GM18520 (cell line): ENCODE measurements around the gene CYP1A2.
"Not testable (repeated sequence)": the region's sequence is repeated elsewhere in the genome, so short reads cannot be mapped to it uniquely, and the experiment has no call there.

ENCODE experiments used
- ATAC-seq: cut with Tn5 transposase; IDR thresholded peaks from one replicate; pipeline ENCODE4 v1.9.1; 2021; ENCODE audit not compliant: unreplicated experiment

CYP1A2 gene, protein sequence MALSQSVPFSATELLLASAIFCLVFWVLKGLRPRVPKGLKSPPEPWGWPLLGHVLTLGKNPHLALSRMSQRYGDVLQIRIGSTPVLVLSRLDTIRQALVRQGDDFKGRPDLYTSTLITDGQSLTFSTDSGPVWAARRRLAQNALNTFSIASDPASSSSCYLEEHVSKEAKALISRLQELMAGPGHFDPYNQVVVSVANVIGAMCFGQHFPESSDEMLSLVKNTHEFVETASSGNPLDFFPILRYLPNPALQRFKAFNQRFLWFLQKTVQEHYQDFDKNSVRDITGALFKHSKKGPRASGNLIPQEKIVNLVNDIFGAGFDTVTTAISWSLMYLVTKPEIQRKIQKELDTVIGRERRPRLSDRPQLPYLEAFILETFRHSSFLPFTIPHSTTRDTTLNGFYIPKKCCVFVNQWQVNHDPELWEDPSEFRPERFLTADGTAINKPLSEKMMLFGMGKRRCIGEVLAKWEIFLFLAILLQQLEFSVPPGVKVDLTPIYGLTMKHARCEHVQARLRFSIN

DNA sequence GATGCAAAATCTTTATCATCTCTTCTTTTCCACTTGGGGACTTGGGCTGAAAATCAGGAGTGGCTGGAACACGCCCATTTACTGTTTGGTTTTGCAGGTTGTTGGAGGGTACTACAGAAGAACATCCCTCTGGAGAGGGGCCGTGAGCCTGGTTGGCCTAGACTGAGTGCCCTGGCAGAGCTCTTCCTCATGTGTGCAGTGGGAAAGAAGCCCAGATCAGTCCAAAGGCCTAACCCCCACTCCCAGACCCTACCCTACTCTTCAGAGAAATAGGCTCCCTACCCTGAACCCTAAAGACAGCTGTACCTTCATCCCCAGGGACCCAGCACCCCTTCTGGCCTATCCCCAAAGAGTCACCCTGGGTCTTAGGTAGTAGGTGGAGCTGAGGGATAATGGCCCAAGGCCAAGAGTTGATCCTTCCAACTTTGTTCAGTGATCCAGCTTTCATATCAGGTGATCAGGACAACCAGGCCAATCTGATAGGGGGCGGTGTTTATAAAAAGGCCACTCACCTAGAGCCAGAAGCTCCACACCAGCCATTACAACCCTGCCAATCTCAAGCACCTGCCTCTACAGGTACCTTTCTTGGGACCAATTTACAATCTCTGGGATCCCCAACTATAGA, at the start of gene CYP1A2:
TSS of gene CYP1A2 (plus strand) at position 524 of the 625 bp plus-strand sequence. CDS start 894 bp downstream, outside the sequence.
- ATAC-seq = no peak

DNA sequence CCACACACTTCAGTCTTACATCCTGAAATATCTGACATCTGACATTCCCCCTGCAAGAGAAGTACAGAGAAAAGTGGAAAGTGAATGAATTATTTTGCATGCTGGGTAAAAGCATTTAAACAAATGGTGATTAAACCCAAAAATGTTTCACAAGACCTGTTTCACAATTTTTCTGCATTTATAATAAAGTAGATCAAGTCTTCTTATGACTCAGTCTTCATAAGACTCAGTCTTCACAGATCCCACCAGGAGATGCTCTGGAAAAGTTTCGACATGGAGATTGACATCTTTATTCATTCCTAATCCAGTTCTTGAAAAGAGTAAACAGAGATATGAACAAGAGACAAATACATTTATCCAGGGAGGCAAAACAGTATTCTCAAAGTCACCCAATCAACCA, 39.6 kb upstream of the CYP1A2 start:
- no peak for ATAC-seq

DNA sequence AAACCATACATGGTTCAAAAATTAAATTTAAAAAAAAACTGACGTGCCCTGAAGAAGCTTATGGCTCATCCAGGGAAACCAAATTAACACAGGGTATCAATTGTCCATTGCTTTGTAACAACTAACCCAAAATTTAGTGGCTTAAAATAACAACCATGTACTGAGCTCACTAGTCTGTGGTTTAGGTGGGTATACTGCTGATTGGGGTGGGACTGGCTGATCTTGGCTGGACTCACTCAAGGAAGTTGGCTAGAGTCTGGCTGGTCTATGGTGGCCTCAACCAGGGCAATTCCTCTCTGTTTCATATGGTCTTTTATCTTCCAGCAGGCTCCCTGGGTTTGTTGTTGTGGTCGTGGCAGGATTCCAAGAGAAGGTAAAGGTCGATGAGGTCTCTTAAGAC, 38.8 kb upstream of the CYP1A2 start:
- ATAC-seq = no peak

DNA sequence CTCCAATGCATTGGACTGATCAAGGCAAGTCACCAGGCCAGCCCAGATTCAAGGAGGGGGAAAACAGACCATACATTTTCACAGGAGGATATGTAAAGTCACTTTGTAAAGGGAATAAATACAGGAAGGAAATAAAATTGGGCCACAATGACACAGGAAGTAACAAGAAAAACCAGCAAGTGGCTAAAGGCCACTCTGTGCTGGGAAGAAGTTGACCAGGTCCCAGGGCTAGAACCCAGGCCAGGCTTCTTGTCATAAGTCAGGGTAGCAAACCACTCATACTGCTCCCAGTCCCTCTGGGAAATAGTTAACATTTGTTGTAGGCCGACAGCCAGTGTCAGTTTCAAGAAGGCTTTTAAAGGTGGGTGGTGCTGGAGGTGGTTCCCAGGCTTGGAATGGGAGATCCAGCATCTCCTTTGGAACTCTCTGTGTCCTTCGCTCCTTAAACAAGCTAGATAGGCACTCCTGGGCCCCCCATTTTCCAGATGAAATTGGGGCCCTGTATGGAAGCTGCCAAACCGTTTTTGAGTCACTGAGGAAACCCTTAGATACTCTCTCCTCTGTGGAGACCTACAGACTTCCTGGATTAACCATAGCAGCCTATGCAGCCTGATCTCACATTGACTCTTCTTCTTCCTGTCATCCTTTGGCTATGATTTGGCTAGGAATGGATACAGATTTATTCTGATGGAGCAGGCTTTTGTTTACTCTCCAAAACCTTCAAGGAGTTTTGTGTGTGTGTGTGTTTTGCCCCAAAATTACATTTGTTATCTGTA, 38.1 kb upstream of the CYP1A2 start:
- ATAC-seq = no peak

DNA sequence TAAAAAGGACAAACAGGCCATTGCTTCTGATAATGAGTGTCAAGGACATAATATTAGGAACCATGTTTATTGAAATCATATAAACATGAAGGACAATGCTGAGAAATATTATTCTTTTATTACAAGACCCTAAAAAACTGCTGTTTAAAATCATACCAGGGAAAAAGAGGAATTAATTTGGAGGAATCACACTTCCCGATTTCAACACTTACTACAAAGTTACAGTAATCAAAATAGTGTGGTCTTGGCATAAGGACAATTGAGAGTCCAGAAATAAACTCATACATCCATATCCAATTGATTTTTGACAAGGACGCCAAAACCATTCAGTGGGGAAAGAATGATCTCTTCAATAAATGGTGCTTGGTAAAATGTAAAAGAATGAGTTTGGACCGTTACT, 36.3 kb upstream of the CYP1A2 start:
- no peak for ATAC-seq

DNA sequence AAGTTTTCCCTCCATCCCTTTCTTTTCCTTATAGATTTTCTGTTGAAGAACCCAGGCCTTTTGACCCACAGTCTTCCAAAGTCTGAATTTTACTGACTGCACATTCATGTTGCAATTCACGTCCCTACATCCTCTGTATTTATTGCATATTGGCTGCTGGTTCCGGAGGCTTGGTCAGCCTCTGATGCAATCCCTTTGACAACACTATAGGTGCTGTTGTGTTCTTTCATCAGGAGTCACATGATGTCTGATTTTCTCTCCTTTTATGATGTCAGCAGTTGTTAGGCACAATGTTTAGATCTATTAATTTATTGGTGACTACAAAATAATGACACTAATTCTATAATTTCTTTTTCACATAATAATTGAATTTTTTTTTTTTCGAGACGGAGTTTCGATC, 32.0 kb upstream of the CYP1A2 start:
- no peak for ATAC-seq

DNA sequence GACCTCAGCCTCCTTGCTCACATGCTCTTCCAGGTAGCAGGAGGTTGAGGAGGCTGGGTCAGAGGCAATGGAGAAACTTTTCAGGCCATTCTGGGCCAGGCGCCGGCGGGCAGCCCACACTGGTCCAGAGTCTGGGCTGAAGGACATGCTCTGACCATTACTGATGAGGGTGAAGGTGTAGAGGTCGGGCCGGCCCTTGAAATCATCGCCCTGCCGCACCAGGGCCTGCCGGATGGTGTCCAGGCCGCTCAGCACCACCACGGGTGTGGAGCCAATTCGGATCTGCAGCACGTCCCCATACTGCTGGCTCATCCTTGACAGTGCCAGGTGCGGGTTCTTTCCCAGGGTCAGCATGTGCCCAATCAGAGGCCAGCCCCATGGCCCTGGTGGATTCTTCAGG, 26.1 kb upstream of the CYP1A2 start:
- ATAC-seq = no peak

DNA sequence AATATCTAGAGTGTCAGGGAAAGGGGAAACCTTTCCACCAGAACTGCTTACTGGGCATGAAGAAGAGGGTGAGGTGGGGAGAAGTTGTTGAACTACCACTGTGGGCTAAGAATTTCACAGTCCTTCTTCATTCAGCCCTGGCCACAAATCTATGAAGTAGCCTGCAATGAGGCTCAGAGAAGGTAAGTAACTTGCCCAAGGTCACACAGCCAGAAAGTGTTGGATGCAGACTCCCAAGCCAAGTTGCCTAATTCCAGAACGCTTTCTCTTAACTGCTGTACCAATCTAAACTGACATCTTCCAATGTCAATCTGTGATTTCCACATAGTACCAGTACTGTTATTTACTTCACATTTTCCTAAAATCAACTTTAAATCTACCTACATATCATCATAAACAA, 25.5 kb upstream of the CYP1A2 start:
- ATAC-seq = no peak

DNA sequence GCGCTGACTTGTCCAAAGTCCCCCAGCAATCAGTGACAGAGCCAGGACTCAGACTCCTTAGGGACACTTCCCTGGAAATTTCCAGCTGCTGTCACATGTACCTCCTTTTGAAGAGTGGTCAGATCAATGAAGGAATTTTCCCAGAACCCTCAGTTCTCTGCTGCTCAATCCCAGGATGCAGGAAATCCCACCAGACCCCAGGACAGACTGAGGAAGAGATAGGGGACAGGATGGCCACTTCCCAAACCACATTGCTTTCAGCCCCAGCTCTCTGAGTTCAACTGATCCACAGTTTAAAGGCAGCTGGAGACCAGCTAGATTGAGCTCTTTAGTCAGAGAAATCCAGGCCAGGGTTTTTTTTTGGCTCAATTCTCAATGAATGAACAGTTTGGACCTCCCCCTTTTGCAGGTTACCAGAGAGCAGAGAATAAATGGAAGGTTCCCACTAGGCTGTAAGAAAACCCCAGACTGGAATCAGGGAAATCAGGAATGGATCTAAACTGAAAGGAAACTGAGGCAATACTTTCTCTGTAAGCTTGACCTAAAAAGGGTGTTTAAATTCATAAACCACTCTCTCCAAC, 24.8 kb upstream of the CYP1A2 start:
- ATAC-seq = no peak

DNA sequence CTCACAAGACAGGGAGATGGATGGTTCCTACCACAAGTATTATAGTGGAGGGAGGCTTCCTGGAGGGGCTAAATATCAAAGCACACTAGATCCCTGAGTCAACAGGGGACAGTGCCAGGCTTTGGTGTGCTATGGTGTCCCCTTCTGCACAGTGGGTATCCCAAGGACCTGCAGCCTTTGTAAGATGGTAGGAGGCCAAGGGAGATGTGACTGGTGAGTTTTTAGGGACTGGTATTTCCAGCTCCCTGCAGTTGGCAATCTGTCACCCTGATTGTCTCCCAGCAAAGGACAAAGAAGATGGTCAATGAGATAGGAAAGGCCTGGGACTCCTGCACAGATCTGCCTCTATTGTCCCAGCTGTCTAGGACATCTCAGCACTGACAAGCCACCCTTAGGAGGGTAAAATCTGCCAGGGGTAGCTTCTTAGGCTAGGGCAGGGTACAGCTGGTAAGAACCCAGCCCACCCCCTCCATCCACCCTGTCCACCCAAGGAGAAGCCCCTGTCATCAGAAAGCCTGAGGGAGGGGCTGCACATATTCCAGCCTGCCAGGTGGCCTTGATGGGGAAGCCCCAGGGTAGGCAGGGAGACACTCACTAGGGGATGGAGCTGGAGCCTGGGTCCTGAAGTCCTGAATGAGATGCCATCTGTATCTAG, 23.9 kb upstream of the CYP1A2 start:
- no peak for ATAC-seq

DNA sequence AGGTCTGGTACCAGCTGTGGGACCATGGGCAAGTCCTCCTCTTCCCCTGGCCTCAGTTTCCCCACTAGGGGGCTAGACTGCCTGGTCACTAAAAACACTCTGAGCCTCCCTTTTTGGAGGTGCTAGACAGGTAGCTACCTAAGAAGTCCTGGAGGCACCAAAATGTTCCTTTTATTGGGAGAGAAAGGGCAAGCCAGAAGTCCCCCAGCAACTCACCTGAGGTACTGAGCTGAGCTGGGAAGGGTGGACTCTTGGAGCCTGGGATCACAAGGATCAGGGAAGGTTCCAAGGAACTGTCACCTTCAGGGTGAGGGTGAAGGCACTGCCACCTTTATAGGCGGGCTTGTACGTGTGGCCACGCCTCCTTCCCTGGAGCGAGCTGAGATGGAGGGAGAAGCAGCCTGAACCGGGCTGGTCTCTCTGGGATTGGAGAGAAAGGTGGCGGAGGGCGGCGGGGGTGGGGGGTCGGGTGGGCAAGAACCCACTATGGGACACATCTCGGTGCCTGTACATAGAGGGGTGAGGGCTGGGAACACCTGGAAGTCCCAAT, 23.3 kb upstream of the CYP1A2 start, which contains the start of gene CYP1A1:
TSS of gene CYP1A1 (minus strand) at position 304 of the 550 bp plus-strand sequence. CDS start 2,431 bp downstream, outside the sequence.
- no peak for ATAC-seq

DNA sequence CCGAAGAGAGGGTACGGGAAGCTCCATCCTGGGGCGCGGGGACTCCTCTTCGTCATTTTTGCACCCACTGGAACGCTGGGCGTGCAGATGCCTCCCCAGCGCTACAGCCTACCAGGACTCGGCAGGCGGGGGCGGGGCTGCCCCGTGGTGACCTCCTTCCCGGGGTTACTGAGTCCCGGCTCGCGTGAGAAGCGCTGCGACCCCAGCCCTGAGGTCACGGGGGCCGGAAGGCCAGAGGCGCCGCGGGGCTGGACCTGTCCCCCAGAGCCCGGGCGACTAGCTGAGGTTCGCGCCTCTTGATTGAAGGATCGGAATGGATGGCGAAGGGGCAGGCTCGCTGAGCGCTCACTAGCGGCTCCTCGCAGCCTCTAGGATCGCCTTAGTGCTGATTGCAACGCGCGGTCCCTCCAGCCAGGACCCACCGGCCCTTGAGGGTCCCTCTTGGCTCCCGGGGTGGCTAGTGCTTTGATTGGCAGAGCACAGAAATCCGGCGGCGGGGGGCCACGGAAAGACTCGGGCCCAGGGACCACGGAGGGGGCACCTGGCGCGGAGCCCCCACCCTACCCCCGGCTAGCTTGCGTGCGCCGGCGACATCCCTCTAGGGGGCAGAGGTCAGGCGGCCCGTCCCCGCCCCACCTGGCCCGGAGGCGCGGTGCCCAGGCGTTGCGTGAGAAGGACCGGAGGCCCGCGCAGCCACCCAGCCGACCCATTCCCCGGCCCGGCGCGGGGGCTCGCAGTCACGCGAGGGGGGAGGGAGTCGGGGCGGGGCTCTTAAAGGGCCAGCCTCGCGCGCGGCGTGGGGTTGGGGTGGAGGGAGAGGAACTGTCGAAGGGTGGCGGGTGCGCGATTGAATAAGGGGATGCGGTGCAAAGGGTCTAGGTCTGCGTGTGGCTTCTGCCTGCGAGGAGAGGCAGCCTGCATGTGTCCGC, 22.5 kb upstream of the CYP1A2 start:
- no peak for ATAC-seq

DNA sequence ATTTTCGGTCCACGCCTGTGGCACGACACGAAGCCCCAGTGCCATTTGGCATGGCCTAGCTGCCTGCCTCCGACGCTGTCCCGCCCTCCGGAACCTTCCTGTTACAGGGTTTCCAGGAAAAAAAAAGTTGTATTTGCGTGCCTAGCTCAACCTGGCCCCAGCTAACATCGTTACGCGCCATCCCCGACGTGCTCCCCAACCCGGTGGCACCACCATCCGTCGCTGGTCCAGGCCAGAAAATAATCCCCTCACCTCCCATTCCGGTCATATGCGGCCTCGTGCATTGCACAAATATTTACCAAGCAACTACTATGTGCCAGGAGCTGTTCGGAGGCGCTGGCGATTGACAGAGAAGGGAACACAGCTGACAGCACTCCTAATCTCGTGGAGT, 21.9 kb upstream of the CYP1A2 start:
- ATAC-seq = no peak

DNA sequence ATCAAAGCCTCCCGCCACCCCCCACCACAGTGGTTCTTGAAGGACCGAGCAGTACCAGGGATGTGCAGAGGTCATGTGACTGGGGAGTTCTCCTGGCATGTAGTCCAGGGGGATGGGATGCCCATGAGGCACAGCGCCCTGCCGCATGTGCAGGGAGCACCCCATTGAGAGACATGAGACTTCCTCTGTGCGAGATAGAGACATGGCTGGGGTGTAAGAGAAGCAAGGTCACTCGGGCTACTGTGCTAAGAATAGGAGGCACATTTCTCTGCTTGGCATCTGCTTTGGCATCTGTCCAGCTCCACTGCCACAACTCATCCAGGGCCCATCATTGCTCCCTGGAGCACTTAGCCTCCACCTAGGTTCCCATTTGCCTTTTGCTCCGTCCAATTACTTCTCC, 20.9 kb upstream of the CYP1A2 start:
- no peak for ATAC-seq

DNA sequence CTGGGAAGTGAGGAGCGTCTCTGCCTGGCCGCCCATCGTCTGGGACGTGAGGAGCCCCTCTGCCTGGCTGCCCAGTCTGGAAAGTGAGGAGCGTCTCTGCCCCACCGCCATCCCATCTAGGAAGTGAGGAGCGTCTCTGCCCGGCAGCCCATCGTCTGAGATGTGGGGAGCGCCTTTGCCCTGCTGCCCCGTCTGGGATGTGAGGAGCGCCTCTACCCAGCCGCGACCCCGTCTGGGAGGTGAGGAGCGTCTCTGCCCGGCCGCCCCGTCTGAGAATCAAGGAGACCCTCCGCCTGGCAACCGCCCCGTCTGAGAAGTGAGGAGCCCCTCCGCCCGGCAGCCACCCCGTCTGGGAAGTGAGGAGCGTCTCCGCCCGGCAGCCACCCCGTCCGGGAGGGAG, 19.9 kb upstream of the CYP1A2 start:
- not testable (repeated sequence) for ATAC-seq

DNA sequence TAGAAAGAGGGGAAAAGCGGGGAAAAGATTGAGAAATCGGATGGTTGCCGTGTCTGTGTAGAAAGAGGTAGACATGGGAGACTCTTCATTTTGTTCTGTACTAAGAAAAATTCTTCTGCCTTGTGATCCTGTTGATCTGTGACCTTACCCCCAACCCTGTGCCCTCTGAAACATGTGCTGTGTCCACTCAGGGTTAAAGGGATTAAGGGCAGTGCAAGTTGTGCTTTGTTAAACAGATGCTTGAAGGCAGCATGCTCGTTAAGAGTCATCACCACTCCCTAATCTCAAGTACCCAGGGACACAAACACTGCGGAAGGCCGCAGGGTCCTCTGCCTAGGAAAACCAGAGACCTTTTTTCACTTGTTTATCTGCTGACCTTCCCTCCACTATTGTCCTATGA, 19.3 kb upstream of the CYP1A2 start:
- ATAC-seq = not testable (repeated sequence)

DNA sequence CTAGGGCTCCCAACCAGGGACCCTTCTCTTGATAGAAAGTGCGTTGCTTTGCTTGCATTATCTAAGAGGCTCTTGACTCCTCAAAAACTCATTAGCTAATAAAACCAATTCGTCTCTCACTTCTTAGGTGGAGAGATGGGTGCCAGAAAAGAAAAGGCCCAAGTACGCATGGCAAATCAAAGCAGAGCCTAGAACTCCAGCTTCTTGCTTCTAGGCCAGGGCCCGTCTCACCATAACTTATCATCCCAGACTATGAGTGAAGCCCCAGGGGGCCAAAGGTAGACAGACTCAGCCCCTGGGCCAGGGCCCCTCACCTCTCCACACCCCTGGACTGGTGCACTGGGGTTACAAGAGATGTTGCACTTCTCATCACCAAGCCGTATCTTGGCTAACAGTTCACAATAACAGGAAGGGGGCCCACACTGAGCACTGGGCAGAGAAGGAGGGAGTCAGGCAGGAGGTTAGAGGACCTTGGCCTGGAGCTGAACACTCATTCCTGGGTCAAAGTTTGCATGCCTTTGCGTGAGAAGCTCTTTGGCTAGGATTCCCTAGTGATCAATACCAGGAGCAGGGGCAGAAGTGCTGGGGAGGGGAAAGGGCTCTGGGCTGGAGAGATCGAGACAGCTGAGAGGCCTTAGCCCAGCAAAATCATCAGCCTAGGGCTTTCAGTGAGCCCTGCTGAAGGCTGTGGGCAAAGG, 17.9 kb upstream of the CYP1A2 start:
- ATAC-seq = no peak

DNA sequence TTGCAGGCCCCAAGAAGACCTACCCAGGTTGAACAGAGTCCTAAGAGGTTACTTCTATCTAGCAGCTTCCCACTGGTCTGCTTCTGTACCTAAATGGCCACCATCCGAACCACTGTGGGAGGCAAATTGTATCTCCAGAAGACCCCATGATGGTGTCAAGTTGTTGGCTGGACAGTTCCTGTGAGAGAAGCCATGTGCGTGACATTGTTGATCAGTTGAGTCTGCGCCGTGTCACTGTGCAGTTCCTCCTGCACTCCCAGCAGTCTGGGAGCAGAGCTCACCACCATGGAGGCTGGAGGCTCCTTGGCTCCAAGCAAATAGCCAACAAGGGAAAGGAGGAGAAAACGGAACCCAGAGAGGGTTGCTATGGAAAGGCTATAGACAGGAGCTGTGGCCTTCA, 15.8 kb upstream of the CYP1A2 start:
- no peak for ATAC-seq

DNA sequence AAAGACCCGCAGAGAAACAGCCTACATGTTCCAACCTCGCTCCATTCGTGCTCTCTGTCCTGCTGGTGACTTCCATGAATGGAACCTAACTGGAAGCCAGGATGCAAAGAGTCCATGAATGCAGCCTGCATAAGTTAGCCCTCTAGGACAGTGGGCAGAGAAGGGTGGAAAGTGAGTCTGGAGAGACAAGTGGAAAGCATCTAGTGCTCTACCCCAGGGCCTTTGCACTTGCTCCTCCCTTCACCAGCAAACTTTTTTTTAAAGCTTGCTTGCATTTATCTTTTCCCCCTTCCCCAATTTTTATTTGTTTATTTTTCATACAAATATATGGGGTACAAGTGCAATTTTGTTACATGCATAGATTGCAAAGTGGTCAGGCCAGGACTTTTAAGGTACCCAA, 15.4 kb upstream of the CYP1A2 start:
- ATAC-seq = no peak
